GDM1 (cell line): ENCODE data around the gene TPCN2.

Experiments
- DNase-seq: peaks from one replicate; lab custom pipeline; 2025; lab: John Stamatoyannopoulos, UW

The TPCN2 gene

GRCh38 chr11:69113646-69114340 lies 65.1 kb downstream of the TPCN2 start:
- no peak for DNase-seq

- DNase-seq, result no peak
These were observed 65.6 kb downstream of the TPCN2 start for GRCh38 chr11:69114362-69114761.

- DNase-seq, result no peak
These were observed 66.2 kb downstream of the TPCN2 start for GRCh38 chr11:69114811-69115523.

GRCh38 chr11:69115586-69116560 lies 67.1 kb downstream of the TPCN2 start:
- no peak for DNase-seq

GRCh38 chr11:69116671-69117070 lies 67.9 kb downstream of the TPCN2 start:
- DNase-seq, result no peak

- DNase-seq, result no peak
These were observed 70.5 kb downstream of the TPCN2 start for GRCh38 chr11:69119190-69119589.

GRCh38 chr11:69120096-69120875 lies 71.6 kb downstream of the TPCN2 start:
- DNase-seq, result no peak

GRCh38 chr11:69121021-69121420 lies 72.3 kb downstream of the TPCN2 start:
- DNase-seq, result peak; percentile 48

GRCh38 chr11:69121621-69122325 lies 73.0 kb downstream of the TPCN2 start:
- no peak for DNase-seq

- no peak for DNase-seq
These were observed 73.5 kb downstream of the TPCN2 start for GRCh38 chr11:69122326-69122629.

- DNase-seq, result peak; percentile 44
These were observed 74.1 kb downstream of the TPCN2 start for GRCh38 chr11:69122630-69123431.

GRCh38 chr11:69123593-69124545 lies 75.1 kb downstream of the TPCN2 start:
- no peak for DNase-seq

- no peak for DNase-seq
These were observed 77.1 kb downstream of the TPCN2 start for GRCh38 chr11:69125861-69126260.

GRCh38 chr11:69126286-69126685 lies 77.6 kb downstream of the TPCN2 start:
- no peak for DNase-seq

GRCh38 chr11:69127081-69127850 lies 78.5 kb downstream of the TPCN2 start:
- DNase-seq, result no peak

GRCh38 chr11:69127884-69128283 lies 79.2 kb downstream of the TPCN2 start:
- DNase-seq, result no peak

GRCh38 chr11:69129053-69129452 lies 80.3 kb downstream of the TPCN2 start:
- DNase-seq, result no peak

- DNase-seq, result no peak
These were observed 80.9 kb downstream of the TPCN2 start for GRCh38 chr11:69129647-69130046.
